Daoy (cell line): ENCODE measurements around the gene AGR2. TPM values are rescaled to one million over a fixed set of nuclear protein-coding genes. Genes with fewer than 3 reads are reported as not detected.

ENCODE experiments used
- total RNA-seq: library from RNA; depleted of rRNA; stranded (reverse); fragments of >200 nt; shearing (Covaris generic); gene quantifications from 2 replicates; pipeline ENCODE4 v1.2.3, GENCODE V29; 2014; rRNA removed

Gene AGR2
- total RNA-seq, 1 experiment from 2014 or later: not detected

Other genes starting within 250 kb of the AGR2 start
- 18.1 and 21.9 TPM in 2 replicates for gene ANKMY2, start 159.2 kb downstream of the AGR2 start, total RNA-seq
- 123 and 139 TPM in 2 replicates for gene BZW2, start 158.8 kb downstream of the AGR2 start, total RNA-seq
- 33.7 and 35.5 TPM in 2 replicates for gene TSPAN13, start 51.2 kb downstream of the AGR2 start, total RNA-seq
- not detected in 2 replicates for gene AGR3, start 77.0 kb upstream of the AGR2 start, total RNA-seq